ENCODE data around the gene PIAS2.
A peak's percentile ranks its signal among the peaks of the same experiment; 100 is the strongest.

The PIAS2 gene

DNA sequence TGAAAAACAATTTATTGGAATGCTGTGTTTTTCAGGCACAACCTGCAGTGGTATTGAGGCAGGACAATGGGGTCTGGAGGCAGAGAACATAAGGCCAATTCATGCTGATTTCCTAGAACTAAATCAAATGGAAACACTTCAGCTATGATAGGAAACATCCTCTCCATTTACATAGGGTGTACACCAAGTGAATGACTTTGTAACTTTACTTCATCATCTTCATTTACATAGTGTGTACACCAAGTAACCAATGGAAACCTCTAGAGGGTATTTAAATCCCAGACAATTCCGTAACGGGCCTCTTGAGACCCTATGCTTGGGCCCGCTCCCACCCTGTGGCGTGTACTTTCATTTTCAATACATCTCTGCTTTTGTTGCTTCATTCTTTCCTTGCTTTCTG, 128.2 kb downstream of the PIAS2 start:
- no peak overlapping the region for H3K4me3 ChIP-seq (ENCODE audit: low read length)
- no peak for DNase-seq (ENCODE audit: low read depth, low spot score)

DNA sequence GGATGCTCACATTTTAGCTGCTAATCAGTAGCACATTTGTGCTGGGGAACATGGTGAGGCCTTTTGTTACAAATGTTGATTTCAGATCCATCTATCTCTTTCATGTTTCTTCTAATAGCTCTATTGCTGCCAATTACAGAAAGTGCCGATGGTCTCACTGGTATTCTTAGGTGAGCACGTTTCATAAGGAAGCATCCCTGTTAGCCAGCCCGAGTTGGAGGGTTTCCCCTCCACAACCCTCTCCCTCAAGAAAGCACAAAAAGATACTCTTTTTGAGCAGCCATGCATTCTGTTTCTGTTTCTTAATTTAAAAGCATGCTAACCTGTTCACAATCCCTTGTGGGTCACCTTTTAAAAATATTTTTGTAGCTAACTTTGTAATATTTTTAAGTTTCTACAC, 129.6 kb downstream of the PIAS2 start:
- H3K4me3 ChIP-seq (ENCODE audit: low read length): no peak overlapping the region

DNA sequence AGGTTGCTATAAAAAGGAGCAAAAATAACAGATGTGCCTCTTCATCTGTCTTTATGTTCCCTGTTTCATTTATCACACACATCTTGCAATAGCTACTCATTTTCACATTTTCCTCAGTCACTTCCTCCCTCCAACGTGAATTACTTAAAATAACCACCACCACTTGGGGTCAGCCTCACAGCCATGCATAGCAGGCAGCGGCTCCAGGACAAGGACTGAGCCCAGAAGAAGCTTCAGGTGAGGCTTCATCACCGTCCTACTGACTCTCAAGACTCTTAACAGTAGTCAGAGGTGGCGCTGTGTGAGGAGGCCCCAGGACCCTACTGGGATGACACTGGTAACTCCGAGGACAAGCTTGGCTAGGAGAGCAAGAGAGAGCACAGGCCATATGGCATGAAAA, 144.9 kb downstream of the PIAS2 start:
- H3K4me3 ChIP-seq (ENCODE audit: low read length): no peak overlapping the region
- no peak for DNase-seq (ENCODE audit: low read depth, low spot score)

More for the DNA sequence above, 129.6 kb downstream of the PIAS2 start:
- no peak for DNase-seq (ENCODE audit: low read depth, low spot score)

DNA sequence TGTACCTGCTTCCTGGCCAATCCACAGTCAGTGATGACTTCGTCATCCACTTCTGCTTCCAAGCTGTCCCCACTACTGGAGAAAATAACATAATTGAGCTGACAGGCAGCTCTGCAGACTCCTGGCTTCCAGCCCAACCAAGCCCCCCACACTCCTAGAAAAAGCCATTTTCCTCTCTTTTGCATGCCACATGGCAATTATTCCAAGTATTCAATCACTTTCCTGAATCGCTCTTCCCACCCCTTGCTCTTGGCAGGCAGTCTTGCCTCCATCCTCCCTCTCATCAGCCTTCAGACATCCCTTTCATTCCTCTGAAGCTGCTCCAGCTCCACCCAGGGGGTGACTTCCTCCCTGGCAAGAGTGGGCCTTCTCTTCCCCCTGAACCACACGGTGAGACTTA, 146.2 kb downstream of the PIAS2 start:
- no peak for DNase-seq (ENCODE audit: low read depth, low spot score)
- H3K4me3 ChIP-seq (ENCODE audit: low read length): no peak overlapping the region

DNA sequence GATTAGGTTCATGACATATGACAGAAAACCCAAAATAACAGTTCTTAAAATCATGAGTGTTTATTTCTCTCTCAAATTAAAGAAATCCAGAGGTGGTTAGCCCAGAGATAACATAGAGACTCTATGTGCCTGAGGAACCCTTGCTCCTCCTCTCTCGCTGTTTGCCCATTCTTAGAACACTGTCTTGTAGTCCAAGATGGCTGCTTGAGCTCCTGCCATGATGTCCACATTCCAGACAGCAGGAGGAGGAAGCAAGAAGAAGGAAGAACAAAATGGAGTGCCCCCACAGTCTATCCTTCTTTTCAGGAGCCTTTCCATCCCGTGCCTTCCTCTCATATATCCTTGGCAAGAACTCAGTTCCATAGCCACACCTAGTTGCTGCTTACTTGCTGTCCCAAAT, 146.6 kb downstream of the PIAS2 start:
- no peak overlapping the region for H3K4me3 ChIP-seq (ENCODE audit: low read length)
- no peak for DNase-seq (ENCODE audit: low read depth, low spot score)

DNA sequence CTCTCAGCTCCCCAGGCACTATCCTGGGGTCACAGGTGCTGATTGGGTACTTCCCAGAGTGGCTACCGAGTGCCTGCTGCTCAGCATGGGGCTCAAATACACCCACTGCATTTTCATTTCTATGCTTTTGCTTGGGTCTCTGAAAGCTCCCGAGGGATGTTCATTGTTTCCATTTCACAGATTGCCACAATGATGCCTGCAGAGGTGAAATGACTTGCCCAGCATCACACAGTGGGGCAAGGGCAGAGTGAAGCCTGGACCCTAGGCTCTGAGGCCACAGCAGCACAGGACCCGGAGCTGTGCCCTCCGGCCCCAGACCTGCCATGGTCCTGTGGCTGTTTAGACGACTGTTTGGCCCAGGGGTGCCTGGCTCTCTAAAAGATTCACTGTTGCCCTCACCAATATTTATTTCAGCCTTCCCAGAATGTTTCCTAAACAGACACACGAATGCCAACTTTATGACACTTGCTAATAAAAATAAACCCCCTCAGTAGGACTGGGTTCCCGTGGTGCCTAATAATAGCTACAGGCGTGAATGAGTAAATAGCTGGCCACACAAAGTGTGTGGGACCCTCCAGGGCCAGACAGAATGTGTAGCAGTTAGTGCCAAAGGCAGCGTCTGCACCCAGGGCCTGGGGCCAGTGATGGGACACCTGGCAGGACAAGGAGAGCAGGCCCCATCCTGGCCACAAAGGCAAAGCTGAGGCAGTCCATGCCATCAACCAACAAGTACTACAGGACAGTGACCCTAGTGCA, 149.0 kb downstream of the PIAS2 start:
- DNase-seq (ENCODE audit: low read depth, low spot score): no peak

DNA sequence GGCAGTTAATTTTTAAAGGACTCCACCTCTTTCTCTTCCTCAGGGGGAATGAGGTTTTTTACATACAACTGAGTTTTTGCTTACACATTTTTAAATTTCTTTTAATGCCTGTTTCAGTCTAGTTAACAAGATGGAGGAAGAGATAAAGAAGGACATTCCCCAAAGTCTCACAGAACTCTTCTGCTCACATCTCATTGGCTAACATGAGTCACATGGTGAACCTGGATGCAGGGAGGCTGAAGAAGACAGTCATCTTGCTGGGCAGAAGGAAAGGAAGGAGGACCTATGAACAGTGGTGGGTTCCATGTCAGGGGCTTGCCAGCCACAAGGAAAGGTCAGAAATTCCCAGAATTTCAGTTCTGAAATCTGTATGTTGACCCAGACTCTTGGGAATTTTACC, 150.1 kb downstream of the PIAS2 start:
- DNase-seq (ENCODE audit: low read depth, low spot score): no peak
- no peak overlapping the region for H3K4me3 ChIP-seq (ENCODE audit: low read length)

More for the DNA sequence above, 149.0 kb downstream of the PIAS2 start:
- no peak overlapping the region for H3K4me3 ChIP-seq (ENCODE audit: low read length)

DNA sequence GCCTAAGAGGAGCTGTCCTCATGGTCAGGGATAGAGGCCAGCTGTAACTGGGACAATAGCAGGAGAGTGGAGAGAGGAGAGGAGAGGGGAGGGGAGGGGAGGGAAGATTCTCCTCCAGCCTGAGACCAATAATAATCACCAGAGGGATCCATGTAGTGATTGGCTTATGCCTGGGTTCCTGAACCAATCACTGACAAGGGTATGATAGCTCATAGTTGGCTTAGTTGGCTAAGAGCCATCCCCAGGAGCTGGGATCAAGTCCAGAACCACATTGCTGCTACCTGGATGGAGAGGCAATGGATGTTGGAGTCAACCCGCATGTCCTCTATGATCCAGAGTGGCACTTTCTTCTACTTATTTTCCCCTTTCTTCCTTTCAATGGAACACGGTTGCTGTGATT, 152.7 kb downstream of the PIAS2 start:
- no peak overlapping the region for H3K4me3 ChIP-seq (ENCODE audit: low read length)
- no peak for DNase-seq (ENCODE audit: low read depth, low spot score)

DNA sequence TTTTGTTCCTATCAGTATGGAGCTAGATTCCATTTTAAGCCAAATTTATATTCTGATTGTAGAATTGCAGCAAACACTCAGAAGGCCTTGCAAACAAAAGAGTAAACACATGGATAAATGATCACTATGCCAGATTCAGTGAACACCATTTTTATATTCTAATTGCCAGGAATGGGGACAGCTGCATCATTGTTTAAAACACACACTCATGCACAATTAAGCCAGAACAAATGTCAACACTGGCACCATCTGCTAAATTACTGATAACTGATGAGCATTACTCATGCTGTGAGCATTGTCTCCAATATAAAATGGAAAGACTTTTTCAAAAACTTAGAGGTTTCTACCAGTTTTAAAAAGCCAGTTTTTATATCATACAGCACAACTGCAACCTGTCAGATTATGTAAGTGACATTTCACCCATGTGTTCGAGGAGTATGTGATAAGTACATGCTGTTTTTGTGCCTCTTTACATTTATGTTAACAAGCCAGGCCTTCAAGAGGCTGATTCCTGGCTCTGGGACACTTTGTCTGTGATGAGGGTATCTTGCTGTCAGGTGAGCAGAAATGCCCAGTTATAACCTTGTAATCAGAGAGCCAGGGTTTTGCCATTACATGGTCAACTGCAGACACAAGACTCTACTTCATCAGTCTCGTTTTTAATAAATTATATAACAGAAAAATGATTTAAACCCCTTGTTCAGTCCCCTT, 156.1 kb downstream of the PIAS2 start:
- no peak overlapping the region for H3K4me3 ChIP-seq (ENCODE audit: low read length)
- no peak for DNase-seq (ENCODE audit: low read depth, low spot score)

DNA sequence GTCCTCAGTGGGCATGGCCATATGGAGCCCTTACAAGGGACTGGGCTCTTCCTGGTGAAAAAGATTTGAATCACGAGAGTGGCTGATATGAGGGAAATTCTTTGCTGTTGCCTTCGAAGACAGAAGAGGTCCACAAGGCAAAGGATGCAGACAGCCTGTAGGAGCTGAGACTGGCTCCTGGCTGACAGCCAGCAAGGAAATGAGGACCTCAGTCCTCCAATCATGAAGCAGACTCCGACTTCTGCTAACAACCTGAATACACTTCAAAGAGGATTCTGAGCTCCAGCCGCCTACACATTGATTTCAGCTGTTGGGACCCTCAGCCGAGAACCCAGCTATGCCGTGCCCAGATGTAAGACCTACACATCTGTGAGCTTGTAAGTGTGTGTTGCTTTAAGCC, 157.4 kb downstream of the PIAS2 start:
- H3K4me3 ChIP-seq (ENCODE audit: low read length): no peak overlapping the region
- DNase-seq (ENCODE audit: low read depth, low spot score): peak; percentile 44

DNA sequence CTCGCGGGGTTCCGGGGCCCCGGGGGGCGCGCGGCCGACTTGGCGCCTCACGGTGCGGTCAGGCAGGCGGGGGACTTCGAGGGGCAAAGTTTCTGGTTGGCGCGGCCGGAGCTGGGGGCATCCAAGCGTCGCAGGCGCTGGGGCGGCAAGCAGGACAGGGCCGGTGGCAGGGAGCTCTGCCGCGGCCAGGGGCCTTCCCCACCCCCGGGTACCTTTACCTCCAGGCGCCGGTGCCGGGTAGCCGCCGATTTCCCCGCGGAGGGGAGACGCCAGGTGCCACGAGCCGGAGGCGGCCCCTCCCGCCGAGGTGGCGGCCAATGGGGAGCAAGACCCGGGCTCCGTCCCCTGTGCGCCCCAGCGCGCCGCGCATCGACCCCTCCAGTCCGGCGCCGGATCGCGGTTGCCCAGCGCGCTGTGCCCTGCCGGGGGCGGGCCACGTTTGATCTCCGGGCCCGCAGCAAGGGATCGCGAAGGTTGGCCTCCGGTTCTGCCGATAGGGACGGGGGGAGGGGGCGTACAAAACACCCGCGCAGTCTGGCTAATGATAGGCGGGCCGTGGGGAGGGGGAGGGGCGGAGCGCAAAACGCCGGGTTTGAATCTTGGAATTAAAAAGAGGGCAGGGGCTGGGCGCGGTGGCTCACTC, 160.6 kb downstream of the PIAS2 start, which contains the start of gene ST8SIA5:
TSS of gene ST8SIA5 (minus strand) at position 495 of the 643 bp plus-strand sequence. CDS start 545 bp downstream, outside the sequence.
- no peak within 1 kb of the TSS for H3K4me3 ChIP-seq (ENCODE audit: low read length)
- DNase-seq (ENCODE audit: low read depth, low spot score): no peak

DNA sequence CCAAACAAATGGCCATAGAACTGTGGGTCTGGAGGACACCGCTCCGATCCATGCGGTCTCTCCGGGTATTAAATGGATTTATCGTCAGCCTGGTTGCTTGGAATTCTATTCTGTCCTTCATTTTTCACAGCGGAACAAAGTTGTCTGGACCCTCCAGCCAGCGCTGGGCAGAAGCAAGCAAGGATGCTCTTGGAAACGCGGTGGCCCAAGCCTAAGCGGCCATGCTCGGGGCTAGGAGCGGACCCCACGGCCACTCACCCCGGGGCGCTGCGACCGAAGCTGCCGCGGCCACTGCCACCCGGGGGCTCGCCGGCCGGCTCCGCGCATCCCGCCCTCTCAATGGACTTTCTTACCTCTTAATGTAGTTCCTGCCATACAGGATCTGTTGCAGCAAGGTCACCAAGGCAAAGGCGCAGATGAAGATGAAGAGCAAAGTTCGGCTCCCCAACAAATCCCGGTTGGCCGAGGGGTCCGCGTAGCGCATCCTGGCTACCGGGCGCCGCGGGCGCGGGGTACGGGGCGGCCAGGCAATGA, 161.2 kb downstream of the PIAS2 start:
- no peak overlapping the region for H3K4me3 ChIP-seq (ENCODE audit: low read length)
- no peak for DNase-seq (ENCODE audit: low read depth, low spot score)

DNA sequence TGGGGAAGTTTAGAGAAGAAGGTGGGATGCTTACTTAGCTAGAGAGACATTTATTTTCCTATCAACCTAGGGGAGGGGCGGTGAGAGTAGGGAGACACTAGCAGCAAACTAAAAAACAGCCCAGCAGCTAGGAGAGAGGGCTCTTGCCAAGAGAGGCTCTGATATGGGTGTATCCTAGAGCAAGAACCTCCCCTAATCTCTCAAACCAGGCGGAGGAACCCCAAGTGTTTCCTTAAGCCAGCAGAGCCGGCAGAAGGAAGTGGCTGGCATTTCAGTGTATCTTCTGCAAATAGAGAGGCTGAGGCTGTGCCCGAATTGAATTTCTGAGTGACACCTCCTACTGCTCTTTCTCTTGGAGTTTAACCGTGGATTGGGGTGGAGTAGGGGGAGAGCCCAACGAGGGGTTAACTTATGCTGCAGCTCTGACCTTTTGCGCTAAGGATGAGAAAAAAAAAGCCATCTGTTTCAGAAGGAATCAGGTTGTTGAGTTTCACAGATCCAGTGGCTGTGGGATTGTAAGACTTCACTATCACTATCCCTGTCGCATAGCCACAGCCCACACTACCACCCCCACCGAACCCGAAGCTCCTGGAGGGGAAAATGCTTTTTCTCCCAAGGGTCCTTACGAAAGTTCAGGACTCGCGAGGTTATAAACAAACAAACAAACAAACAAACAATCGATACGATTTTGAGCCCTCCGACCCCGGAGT, 161.8 kb downstream of the PIAS2 start:
- DNase-seq (ENCODE audit: low read depth, low spot score): no peak
- no peak overlapping the region for H3K4me3 ChIP-seq (ENCODE audit: low read length)

DNA sequence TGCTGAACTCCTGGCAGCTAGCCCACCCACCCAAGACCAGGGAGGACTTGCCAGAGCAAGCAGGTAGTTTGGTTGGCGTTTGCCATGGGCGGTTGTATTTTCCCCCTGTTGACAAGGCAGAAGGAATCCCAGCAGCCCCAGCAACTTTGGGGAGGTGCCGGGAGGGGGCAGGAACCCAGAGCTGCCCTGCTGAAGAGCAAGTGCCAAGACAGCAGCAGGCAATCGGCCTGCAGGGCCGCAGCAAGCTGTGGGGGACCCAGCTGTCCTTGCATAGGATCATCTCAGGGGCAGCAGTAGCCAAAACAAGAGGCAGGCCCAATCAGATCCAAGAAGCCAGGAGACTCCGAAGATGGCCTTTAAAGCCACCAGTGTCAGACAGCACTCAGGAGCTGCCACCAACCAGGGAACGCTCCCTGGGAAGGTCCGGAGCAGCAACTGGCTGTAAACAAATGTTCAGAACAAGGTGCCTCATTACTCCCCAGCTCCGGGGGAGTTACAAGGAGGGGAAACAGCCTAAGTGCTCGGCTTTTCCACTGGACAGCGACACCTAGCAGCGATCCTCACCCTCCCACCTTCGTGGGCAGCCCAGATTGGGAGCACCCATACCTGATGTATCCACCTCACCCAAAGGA, 162.5 kb downstream of the PIAS2 start:
- H3K4me3 ChIP-seq (ENCODE audit: low read length): no peak overlapping the region
- DNase-seq (ENCODE audit: low read depth, low spot score): no peak

DNA sequence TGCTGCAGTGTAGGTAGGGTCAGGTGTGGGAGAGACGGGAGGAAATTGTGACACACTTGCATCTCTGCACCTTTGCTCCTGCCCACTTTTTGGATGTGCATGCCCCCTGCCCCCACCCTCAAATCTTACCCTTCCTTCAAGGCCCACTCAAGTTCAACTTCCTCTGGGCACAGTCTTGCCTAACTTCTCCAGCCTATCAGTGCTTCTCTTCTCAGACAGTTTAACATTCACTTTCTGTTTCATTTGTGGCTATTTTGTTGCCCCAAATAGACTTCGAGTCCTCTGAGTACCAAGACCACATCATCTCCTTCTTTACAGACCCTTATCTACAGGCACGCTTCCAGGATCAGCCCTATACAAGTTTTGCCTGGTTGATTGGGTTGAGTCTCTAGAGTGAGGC, 163.1 kb downstream of the PIAS2 start:
- H3K4me3 ChIP-seq (ENCODE audit: low read length): no peak overlapping the region
- DNase-seq (ENCODE audit: low read depth, low spot score): peak; percentile 49

All from Jurkat, Clone E6-1 (cell line).